Activated naive CD4-positive, alpha-beta T cell treated with anti-CD3 and anti-CD28 coated beads, Interleukin-2, amount 50 U/mL, for 72 hours (primary cell): ENCODE results near the gene MBLAC1. TPM values are rescaled to one million over a fixed set of nuclear protein-coding genes. Genes with fewer than 3 reads are reported as not detected.
A peak's percentile ranks its signal among the peaks of the same experiment; 100 is the strongest.
"Not testable (repeated sequence)": the region's sequence is repeated elsewhere in the genome, so short reads cannot be mapped to it uniquely, and the experiment has no call there.

Experiments
- ATAC-seq, 2 donors: fragments of 150-1000 bp; cut with Tn5 transposase; 2 replicates each; pipeline ENCODE4 v1.10.0; 2021; ENCODE audit warnings: mild to moderate bottlenecking in 2 of 2, moderate library complexity in 2 of 2
- DNase-seq, 2 donors: peaks; one replicate each; pipeline ENCODE4 v3.0.0; 2021 to 2022; ENCODE audit warnings: low spot score in 2 of 2
- H3K27ac Mint-ChIP-seq, 2 donors: one replicate each; pipeline ENCODE4 v1.8.0; 2022; ENCODE audit warnings: mild to moderate bottlenecking in 2 of 2, mixed read lengths in 2 of 2
- H3K36me3 Mint-ChIP-seq, 2 donors: one replicate each; pipeline ENCODE4 v1.8.0; 2022; ENCODE audit warnings: mixed read lengths in 2 of 2
- H3K9me3 Mint-ChIP-seq, 2 donors: one replicate each; pipeline ENCODE4 v1.8.0; 2022; ENCODE audit warnings: mixed read lengths in 2 of 2
- total RNA-seq, 2 donors: library from RNA; stranded (reverse); gene quantifications; one replicate each; pipeline ENCODE4 v1.2.3, GENCODE V29; 2022

Gene MBLAC1
- total RNA-seq, 2 donors from 2014 or later = 2.6 to 5.6 TPM

- H3K9me3 Mint-ChIP-seq = no peaks in the 10 kb centered on the region
- H3K36me3 Mint-ChIP-seq = peaks cover 11 to 13% of the 10 kb centered on the region in 2 donors
- ATAC-seq (peak; percentile 21 to 24), DNase-seq (peak; percentile 83 to 96)
- H3K27ac Mint-ChIP-seq = no peak overlapping the region
These were observed 4.1 kb downstream of the MBLAC1 start for GRCh38 chr7:100130608-100131453.

- peaks cover 0 to under 1% of the 10 kb centered on the region in 2 donors for H3K36me3 Mint-ChIP-seq
- ATAC-seq (no peak), DNase-seq (no peak)
- H3K27ac Mint-ChIP-seq = no peak overlapping the region
- no peaks in the 10 kb centered on the region for H3K9me3 Mint-ChIP-seq
These were observed 5.4 kb downstream of the MBLAC1 start for GRCh38 chr7:100132126-100132525.

GRCh38 chr7:100132697-100133151 is 6.0 kb downstream of the MBLAC1 start:
- DNase-seq (peak in 1 of 2 donors; percentile 61), ATAC-seq (peak; percentile 79 to 83)
- peak overlapping the region in 1 of 2 donors; percentile 11 for H3K27ac Mint-ChIP-seq
- no peaks in the 10 kb centered on the region for H3K36me3 Mint-ChIP-seq
- no peaks in the 10 kb centered on the region for H3K9me3 Mint-ChIP-seq

- H3K36me3 Mint-ChIP-seq = peaks cover 0 to 4% of the 10 kb centered on the region in 2 donors
- DNase-seq (no peak), ATAC-seq (peak; percentile 34 to 45)
- no peaks in the 10 kb centered on the region for H3K9me3 Mint-ChIP-seq
- H3K27ac Mint-ChIP-seq = no peak overlapping the region
These were observed 11.3 kb downstream of the MBLAC1 start for GRCh38 chr7:100137851-100138760.

- Mint-ChIP-seq H3K36me3 (peaks cover 0 to 4% of the 10 kb centered on the region in 2 donors), H3K9me3 (no peaks in the 10 kb centered on the region), H3K27ac (no peak overlapping the region)
- DNase-seq (no peak), ATAC-seq (peak; percentile 13 to 18)
These were observed 14.8 kb downstream of the MBLAC1 start for GRCh38 chr7:100141555-100141949.

- H3K36me3 Mint-ChIP-seq = peaks cover 0 to 4% of the 10 kb centered on the region in 2 donors
- no peak overlapping the region for H3K27ac Mint-ChIP-seq
- ATAC-seq (no peak), DNase-seq (no peak)
- H3K9me3 Mint-ChIP-seq = no peaks in the 10 kb centered on the region
These were observed 15.7 kb downstream of the MBLAC1 start for GRCh38 chr7:100142461-100142860.

GRCh38 chr7:100146350-100146749 is 19.6 kb downstream of the MBLAC1 start:
- peaks cover 14 to 24% of the 10 kb centered on the region in 2 donors for H3K36me3 Mint-ChIP-seq

GRCh38 chr7:100147278-100147677 is 20.5 kb downstream of the MBLAC1 start:
- no peaks in the 10 kb centered on the region for H3K9me3 Mint-ChIP-seq
- no peak overlapping the region for H3K27ac Mint-ChIP-seq
- peaks cover 15 to 24% of the 10 kb centered on the region in 2 donors for H3K36me3 Mint-ChIP-seq
- ATAC-seq (no peak), DNase-seq (no peak)

More at GRCh38 chr7:100146350-100146749, 19.6 kb downstream of the MBLAC1 start:
- DNase-seq, H3K9me3 Mint-ChIP-seq, H3K27ac Mint-ChIP-seq, ATAC-seq: not testable (repeated sequence)

- no peaks in the 10 kb centered on the region for H3K9me3 Mint-ChIP-seq
- no peak for DNase-seq
- ATAC-seq = no peak
- peak overlapping the region; percentile 80 to 98 for H3K27ac Mint-ChIP-seq
- peaks cover 21 to 24% of the 10 kb centered on the region in 2 donors for H3K36me3 Mint-ChIP-seq
These were observed 21.4 kb downstream of the MBLAC1 start for GRCh38 chr7:100148225-100148558.

- H3K36me3 Mint-ChIP-seq = peaks cover 21 to 24% of the 10 kb centered on the region in 2 donors
- no peaks in the 10 kb centered on the region for H3K9me3 Mint-ChIP-seq
- H3K27ac Mint-ChIP-seq = peak within 1 kb of the TSS; percentile 80 to 98
- ATAC-seq = peak; percentile 97 to 98
- DNase-seq = peak; percentile 96 to 99
These were observed 22.0 kb downstream of the MBLAC1 start, which contains the start of gene LAMTOR4 for GRCh38 chr7:100148559-100149328. Gene LAMTOR4, plus strand, starts transcription at chr7:100148918. Its CDS starts 55 bp downstream, at chr7:100148973.

- no peak for ATAC-seq
- H3K36me3 Mint-ChIP-seq = peaks cover 21 to 24% of the 10 kb centered on the region in 2 donors
- H3K27ac Mint-ChIP-seq = peak overlapping the region; percentile 44 to 50
These were observed 25.6 kb downstream of the MBLAC1 start for GRCh38 chr7:100152404-100152803.

GRCh38 chr7:100152937-100153666 is 26.3 kb downstream of the MBLAC1 start:
- ATAC-seq = no peak
- DNase-seq = no peak
- peak overlapping the region; percentile 39 to 44 for H3K27ac Mint-ChIP-seq
- H3K36me3 Mint-ChIP-seq = peaks cover 21 to 24% of the 10 kb centered on the region in 2 donors
- H3K9me3 Mint-ChIP-seq = no peaks in the 10 kb centered on the region

More at GRCh38 chr7:100152404-100152803, 25.6 kb downstream of the MBLAC1 start:
- H3K9me3 Mint-ChIP-seq = no peaks in the 10 kb centered on the region
- no peak for DNase-seq

- DNase-seq (no peak), ATAC-seq (no peak)
- Mint-ChIP-seq H3K9me3 (no peaks in the 10 kb centered on the region), H3K36me3 (peaks cover 17% of the 10 kb centered on the region in 2 donors), H3K27ac (peak overlapping the region; percentile 39 to 44)
These were observed 27.2 kb downstream of the MBLAC1 start for GRCh38 chr7:100153708-100154535.

GRCh38 chr7:100154651-100155491 is 28.1 kb downstream of the MBLAC1 start:
- peak overlapping the region in 1 of 2 donors; percentile 90 for H3K27ac Mint-ChIP-seq
- ATAC-seq = no peak
- DNase-seq = no peak
- H3K9me3 Mint-ChIP-seq = no peaks in the 10 kb centered on the region
- H3K36me3 Mint-ChIP-seq = peaks cover 7 to 15% of the 10 kb centered on the region in 2 donors
